HG03571 (cell line): ENCODE measurements around the gene G6PD.
"Not testable (repeated sequence)": the region's sequence is repeated elsewhere in the genome, so short reads cannot be mapped to it uniquely, and the experiment has no call there.

Source experiments
- ATAC-seq: cut with Tn5 transposase; IDR thresholded peaks from one replicate; pipeline ENCODE4 v1.9.1; 2021; ENCODE audit not compliant: unreplicated experiment

G6PD gene

DNA sequence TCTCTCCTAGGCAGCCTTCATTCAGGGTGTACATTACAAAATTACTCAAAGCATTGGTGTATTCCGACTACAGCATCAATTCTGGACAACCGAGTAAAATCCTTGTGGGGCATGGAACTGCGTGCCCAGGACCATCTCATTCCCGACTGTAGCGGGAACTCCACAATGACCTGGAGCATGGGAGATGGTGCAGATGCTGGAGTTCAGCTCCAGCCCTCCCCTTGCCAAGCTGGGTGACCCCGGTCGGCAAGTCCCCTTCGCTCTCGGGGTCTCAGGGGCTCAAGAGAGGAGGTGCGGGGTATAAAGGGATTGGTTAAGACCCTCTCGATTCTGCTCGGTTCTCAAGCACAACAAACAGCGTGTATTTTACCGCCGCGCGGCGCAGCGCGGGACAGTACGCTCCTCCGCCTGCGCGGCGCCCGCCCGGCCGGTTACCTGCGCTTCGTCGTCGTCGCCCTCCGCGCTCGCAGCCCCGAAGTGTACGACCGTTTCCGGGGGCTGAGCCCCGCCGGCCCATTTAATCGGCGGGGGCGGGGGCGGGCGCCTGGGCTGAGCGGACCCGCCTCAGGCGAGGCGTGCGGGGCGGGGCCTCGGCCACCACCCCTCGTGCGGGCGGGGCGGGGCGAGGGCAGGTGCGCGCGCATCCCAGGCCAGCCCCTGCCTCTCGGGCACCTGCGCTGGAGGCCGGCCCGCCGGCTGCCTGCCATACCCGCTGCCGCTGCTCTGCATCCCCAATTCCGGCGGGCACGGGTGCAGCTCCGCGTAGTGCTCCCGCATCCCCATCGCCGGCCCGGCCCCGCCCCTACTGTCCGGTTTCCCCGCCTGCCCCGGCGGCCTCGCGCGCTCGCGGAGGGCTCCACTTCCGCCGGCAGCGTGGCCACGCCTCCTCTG is at the start of gene G6PD:
G6PD (minus strand) TSS at position 493 of the 891 bp plus-strand sequence. CDS start 691 bp downstream, outside the sequence.
- ATAC-seq: peak; percentile 45

DNA sequence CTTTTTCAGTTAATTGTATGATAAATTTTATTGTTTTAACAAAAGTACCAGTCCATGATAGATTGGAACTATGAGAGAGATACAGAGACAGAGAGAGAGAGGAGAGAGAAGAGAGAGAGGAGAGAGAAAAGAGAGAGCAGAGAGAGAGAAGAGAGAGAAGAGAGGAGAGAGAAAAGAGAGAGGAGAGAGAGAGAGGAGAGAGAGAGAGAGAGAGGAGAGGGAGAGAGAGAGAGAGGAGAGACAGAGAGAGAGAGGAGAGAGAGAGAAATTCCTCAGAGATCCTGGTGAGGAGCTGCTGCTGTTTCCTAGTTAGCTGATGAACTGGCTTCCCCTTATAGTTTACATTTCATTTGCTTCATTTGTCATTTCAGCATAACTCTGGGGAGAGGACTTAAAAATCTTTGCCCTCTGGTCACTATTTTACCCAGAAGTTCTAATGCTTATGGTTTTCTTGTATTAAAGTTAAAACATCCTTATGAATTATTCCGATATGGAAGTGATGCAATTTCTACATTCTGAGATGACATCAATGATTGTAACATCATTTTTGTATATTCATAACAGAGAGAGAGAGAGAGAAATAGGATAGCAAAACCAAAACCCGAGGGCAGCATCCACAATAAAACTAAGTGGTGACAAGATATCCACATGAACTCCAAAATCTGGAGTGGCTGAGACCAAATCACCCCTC is 49.1 kb upstream of the G6PD start:
- ATAC-seq: no peak

DNA sequence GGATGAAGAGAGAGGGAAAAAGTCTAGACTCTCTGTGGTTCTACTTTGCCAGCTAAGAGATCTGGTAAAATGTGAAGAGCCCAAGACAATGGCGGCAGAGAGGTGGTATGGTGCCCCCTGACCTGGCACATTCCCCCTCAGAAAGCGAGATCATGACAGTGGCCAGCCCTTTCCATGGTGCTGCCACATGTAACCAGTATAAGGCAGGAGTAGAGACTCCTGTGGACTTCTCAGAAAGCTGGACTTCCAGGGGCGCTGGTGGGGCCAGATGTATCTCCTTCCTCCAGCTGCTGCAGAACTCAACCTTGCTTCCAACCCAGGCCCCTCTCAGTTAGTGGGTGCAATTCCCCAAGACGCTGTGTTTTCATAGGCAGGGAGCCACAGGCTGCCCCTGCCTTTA is 47.8 kb upstream of the G6PD start:
- no peak for ATAC-seq

DNA sequence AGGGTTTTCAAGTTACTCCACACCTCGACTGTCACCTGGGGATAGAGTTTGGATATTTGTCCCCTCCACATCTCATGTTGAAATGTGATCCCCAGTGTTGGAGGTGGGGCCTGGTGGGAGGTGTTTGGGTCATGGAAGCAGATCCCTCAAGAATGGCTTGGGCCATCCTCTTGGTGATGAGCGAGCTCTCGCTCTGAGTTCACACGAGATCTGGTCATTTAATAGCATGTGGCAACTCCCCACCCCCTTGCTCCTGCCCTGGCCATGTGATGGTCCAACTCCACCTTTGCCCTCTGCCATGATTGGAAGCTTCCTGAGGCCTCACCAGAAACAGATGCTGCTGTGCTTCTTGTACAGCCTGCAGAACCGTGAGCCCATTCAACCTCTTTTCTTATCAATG is 46.6 kb upstream of the G6PD start:
- ATAC-seq: no peak

DNA sequence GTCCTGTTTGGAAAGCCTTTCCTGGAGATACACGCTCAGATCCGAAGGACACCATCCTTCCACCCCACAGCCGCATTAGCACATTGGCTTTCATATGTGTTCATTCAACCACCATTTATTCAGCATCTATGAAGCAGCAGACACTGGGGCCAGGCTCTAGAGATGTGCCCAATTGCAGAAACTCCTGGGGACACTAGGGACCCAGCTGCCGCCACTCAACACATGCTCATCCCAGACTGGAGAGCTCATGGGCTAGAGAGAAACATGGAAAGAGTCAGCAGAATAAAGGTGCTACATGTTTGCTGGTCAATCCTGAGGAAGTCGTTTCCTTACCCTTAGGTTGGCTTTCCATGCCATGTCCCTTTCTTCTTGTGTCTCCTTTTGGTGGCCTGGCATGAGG is 45.9 kb upstream of the G6PD start:
- ATAC-seq: no peak

DNA sequence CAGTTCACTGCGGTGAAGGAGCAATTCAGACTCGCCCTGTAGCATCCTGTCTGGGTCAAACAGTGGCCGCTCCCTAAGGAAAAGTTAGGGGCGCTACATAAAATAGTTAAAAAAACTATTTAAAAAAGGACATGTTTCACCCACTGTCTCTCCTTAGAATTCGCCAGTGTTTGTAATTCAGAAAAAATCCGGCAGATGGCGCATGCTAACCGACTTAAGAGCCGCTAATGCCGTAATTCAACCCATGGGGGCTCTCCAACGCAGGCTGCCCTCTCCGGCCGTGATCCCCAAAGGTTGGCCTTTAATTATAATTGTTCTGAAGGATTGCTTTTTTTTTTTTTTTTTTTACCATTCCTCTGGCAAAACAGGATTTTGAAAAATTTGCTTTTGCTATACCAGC is 43.8 kb upstream of the G6PD start:
- not testable (repeated sequence) for ATAC-seq

DNA sequence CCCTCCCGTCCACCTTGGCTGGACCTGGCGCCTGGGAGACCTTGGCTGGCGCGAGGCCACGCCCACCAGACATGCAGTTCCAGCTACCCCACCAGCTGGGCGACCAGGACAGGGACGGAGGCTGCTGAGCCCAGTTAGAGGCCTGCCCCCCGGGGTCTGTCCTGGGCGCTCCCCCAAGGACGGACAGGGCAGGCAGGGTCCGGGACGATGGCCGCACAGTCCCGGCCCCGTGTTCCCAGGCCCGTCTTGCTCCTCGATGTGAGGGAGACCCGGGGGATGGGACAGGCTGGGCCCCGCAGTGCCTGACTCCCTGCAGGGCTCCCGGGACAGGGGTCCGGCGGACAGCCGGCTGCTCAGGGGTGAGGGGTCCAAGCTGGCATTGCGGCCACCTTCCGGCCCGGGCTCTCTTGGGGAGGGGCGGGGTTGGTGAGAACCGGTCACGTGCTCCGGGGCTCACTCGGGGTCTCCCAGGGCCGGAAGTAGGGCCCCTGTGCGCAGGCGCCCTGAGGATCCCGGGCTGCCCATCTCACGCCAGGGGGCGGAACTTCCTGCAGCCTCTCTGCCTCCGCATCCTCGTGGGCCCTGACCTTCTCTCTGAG is 38.0 kb upstream of the G6PD start, which contains the start of gene CTAG1A:
CTAG1A (plus strand) TSS at position 549 of the 599 bp plus-strand sequence. CDS start 74 bp downstream, outside the sequence.
- not testable (repeated sequence) for ATAC-seq

DNA sequence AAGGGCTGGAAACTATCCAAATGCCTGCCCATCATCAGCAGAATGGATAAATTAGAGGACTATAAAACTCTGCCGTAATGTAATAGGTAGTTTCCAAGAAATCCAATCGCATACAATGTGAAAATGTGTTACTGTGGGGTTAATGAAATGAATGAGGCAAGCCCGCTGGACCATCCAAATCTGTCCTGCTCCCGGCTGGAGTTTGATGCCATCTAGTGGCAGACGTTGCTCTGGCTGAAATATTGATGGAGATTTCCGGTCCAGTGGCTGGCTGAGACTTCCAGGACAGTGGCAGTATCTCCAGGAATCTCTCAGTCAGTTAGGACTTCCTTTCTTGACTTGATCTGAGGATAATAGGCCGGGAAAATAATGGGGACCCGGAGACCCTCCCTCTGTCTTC is 36.3 kb upstream of the G6PD start:
- not testable (repeated sequence) for ATAC-seq

DNA sequence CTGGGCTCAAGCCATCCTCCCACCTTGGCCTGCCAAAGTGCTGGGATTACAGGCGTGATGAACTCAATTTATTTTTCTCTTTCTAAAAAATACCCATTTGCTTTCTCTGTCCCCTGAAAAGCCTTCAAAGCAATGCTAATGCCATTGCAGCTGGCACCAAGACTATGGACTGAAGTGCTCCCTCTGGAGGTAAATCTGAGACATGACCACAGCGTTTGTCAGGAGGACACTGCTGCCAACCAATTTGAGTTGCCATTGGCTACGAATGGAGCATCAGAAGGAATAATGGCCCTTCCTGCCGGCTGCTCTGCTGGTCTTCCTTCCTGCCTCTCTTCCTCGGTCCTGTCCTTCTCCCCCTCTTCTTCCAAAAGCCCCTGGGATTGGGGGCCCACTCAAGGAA is 28.4 kb upstream of the G6PD start:
- ATAC-seq: not testable (repeated sequence)

DNA sequence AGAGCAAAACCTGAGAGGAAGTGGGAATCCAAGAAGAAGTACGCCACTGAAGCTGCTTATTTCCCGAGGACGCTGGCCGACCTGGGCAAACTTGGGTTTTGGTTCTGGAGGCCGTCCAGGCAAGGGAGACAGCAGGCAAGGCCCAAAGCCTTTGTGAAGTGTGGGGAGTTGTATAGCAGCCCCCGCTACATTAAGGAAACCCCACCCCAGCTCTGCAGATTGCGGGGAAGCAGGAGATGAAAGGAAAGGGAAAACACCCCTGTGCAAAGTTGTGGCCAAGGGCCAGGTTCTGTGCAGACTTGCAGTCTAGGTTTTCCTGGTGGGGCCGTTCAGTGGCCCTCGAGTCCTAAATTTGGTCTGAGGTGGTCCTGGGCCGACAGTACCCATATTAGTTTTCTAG is 26.4 kb upstream of the G6PD start:
- ATAC-seq: not testable (repeated sequence)

DNA sequence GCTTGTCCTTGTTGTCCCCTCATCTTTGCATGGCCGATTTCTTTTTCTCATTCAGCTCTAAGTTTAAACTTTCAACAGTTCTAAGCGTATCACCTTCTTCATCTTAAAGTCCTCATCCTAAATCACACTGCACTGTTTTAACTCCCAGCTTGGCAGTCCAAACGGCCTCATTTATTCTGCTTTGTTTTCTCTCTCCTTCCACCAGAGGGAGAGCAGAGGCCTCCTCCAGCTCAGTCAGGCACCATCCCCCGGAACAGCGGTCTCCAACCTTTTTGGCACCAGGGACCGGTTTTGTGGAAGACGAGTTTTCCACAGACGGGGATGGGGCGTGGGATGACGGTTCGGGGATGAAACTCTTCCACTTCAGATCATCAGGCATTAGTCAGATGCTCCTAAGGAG is 23.7 kb upstream of the G6PD start:
- not testable (repeated sequence) for ATAC-seq

DNA sequence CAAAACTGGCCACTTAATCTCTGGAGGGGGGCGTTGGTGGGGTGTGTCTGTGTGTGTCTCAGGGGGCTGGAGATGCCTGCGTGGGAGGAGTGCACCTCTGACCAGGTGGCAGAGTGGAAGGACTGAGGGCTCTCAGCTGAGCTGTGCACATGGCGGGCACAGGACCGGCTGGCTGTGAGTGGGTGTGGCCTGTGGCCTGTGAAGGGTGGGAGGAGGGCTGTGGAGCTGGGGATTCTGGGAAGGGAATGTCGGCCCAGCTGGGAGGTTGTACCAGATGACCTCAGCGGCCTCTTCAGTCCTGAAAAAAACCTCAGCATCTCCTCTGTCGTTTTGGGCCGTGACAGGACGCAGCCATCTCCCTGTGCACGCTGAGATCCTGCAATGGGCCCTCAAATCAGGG is 15.6 kb upstream of the G6PD start:
- not testable (repeated sequence) for ATAC-seq

DNA sequence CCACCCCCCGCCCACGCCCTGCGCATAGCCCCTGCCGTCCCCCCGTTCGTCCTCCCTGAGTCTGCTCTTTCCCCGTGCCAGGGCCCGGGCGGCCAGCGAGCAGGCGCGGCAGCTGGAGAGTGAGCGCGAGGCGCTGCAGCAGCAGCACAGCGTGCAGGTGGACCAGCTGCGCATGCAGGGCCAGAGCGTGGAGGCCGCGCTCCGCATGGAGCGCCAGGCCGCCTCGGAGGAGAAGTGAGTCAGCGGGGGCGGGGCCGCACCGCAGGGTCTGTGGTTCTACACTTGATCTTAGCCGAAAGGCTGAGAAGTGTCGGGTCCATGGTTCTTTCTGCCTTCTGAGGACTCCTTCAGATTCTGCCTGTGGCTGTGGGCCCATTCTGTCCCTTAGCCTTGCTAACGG is 13.7 kb upstream of the G6PD start:
- ATAC-seq: not testable (repeated sequence)

DNA sequence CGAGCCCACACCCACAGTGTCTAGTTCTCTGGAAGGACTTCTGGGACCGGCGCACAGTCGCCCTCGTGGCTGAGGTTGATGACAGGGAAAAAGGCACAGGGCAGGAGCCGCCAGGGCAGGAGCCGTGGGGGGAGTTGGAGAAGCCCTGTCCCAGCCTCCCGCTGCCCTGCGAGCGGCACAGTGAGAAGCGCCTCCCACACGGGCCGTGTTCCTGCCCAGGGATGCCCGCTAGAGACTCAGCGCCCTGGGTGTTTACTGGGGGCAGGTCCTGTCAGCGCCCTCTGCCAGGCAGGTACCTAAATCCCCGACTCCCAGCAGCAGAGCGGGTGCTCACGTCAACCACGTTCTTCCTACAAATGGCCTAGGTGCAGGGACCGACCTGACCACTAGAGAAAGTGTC is 12.2 kb upstream of the G6PD start:
- ATAC-seq: not testable (repeated sequence)

DNA sequence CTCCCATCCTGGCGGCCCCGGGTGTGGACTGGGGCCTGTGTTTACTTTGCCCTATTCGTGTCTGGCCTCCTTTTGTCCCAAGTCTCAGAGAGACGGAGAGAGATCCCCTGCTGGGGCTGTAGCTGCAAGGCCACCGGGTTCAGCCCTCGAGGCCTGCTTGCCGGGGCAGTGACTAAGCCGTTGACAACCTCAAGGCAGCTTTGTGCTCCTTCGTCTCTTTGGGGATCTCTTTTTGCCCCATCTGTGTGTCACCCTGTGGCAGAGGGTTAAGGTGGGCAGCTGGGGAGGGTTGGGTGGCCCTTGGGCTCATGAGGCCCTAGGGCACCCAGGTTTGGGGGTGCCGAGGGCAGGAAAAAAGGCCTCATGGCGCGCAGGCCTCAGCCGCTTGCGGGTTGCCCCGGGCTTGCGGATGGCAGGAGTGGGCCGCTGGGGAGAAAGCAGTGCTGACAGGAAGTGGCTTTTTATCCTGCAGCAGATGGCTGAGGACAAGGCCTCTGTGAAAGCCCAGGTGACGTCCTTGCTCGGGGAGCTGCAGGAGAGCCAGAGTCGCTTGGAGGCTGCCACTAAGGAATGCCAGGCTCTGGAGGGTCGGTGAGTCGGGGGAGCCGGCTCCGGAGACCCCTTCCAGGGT is 11.5 kb upstream of the G6PD start:
- ATAC-seq: not testable (repeated sequence)

DNA sequence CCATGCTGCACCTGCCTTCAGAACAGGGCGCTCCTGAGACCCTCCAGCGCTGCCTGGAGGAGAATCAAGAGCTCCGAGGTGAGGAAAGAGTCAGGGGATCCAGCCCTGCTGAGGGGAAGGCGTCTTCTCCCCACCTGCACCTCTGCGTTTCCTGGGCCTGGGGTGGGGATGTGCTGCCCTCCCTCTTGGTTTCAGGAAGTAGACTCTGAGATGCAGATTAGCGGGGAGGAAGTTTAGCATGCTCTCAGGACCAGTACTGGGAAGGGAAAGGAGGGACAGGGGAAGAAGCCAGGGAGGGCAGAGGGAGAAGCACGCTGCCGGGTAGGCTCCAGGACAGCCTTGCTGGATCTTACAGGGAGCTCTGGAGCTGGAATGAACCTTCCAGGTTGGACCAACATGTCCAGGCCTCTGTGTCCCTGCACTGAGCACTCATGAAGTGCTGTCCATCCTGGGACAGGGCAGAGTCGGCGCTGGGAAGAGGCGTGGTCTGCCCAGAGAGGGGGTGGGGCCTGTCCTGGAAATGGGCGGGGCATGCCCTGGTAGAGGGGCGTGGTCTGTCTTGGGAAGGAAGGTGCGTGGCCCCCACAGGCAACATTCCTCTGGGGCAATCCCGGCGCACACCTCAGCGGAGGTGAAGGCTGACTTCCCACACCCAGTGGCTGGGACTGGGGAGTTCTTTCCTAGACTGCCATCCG is 5.6 kb upstream of the G6PD start:
- ATAC-seq: not testable (repeated sequence)

DNA sequence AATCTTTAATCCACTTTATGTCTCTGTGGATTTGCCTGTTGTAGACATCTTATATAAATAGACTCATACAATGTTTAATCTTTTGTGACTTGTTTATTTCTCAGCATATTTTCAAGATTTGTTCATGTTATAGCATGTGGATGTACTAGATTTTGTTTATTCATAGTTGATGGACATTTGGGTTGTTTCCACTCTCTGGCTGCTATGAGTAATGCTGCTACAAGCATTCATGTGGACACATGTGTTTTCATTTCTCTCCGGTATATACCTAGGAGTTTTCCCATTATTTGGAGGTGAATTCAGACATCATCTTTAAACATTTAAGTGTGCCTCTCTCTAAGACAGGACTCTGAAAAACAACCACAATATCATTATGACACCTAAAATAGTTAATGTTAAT is 3.1 kb upstream of the G6PD start:
- ATAC-seq: no peak

DNA sequence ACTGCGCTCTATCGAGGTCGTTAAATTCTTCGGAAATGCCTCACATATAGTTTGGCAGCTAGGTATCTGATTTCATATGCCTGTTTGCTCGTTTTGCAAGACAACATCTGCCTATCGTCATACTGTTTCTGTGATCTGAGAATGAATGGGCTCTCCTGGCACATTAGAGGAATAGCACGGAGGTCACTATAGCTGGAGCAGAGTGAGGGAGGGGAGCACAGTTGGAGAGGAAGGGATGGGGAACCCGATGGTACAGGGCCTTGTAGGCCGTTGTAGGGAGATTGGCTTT is 1.3 kb upstream of the G6PD start:
- no peak for ATAC-seq

DNA sequence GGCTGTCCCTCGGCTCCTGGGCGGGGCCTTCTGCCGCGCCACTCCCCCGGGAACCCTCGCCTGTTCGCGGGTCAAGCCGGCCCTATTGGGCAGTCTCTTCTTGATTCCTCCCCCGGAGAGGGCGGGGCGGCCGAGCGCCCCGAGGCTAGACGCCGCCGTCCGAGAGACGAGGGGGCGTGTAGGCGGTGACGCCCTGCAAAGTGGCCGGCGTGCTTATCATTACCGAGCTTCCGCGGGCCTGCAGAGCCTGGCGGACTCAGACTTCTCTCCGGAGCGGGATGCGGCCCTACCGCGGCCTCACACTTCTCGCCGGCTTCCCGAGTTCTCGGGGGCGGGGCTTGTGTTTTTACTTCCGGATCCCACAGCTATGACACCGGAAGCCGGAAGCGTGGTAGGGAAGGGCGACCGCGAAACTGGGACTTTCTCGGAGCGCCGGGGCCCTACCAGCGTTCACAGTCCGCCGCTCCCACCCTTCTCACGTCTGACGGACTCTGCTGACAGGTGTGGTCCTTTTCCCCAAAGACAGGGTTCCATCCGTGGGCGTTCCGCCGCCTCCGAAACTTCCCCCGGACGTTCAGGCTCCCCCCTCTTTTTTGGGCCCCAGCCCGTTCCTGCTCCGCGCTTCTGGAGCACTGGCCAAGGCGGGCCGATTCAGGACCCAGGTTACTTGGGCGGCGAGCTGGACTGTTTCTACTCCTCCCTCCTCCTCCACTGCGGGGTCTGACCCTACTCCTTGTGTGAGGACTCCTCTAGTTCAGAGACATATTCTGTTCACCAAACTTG is 790 bp upstream of the G6PD start, which contains the start of gene IKBKG:
IKBKG (plus strand) TSS at position 376 of the 783 bp plus-strand sequence. CDS start 4,383 bp downstream, outside the sequence.
- peak; percentile 77 for ATAC-seq
